ENCODE results near the gene DUSP16.

- no peak for TF ChIP-seq CTCF (IDR thresholded peaks at IDR 0.05)
- TF ChIP-seq POLR2A (IDR thresholded peaks at IDR 0.05), result no peak
Measured at GRCh38 chr12:12473223-12473622, 89.4 kb downstream of the DUSP16 start.
